H1 (cell line): ENCODE measurements around the gene INSYN2A. TPM values are rescaled to one million over a fixed set of nuclear protein-coding genes. Genes with fewer than 3 reads are reported as not detected.

Source experiments
- CTCF ChIA-PET: fragments of 300-600 bp; sonication (Branson Sonifier 250); formaldehyde crosslinking; loops from one replicate; lab custom pipeline; 2021; ENCODE audit not compliant: partially characterized antibody; lab: Charles Lee
- POLR2A ChIA-PET: fragments of 300-600 bp; sonication (Branson Sonifier 250); formaldehyde crosslinking; loops from one replicate; lab custom pipeline; 2021; ENCODE audit warnings: inconsistent platforms; ENCODE audit not compliant: partially characterized antibody; lab: Charles Lee
- DNase-seq, 2 experiments: peaks; one replicate each; pipeline versions ENCODE4 v3.0.0 to v3.0.0-alpha.2; 2010 to 2022; ENCODE audit warnings: low spot score in 2 of 2, low read depth in 1 of 2, mixed read lengths in 1 of 2
- FAIRE-seq: peaks from 2 replicates; lab custom pipeline; 2011; peaks lifted over from hg19 to GRCh38; lab: Jason Lieb, UNC
- H2AFZ ChIP-seq: 2 replicates; pipeline ENCODE4 v1.8.1; 2012; ENCODE audit warnings: low read length, inconsistent platforms
- H2AK5ac ChIP-seq: 2 replicates; pipeline ENCODE4 v1.6.1; 2013; ENCODE audit warnings: low read depth, low read length
- H2BK120ac ChIP-seq: replicated peaks from 2 replicates; pipeline ENCODE3; 2013; ENCODE audit warnings: low read depth, low read length, inconsistent platforms
- H2BK12ac ChIP-seq: 2 replicates; pipeline ENCODE4 v1.6.1; 2013; ENCODE audit warnings: low read depth, low read length
- H2BK15ac ChIP-seq: 2 replicates; pipeline ENCODE4 v1.6.1; 2013; ENCODE audit warnings: low read length
- H2BK20ac ChIP-seq: 2 replicates; pipeline ENCODE4 v1.6.1; 2013; ENCODE audit warnings: low read length
- H2BK5ac ChIP-seq: 2 replicates; pipeline ENCODE4 v1.6.1; 2013; ENCODE audit warnings: low read depth, low read length
- H3K14ac ChIP-seq: 2 replicates; pipeline ENCODE4 v1.6.1; 2013; ENCODE audit warnings: inconsistent platforms; ENCODE audit not compliant: insufficient read length
- H3K18ac ChIP-seq: 2 replicates; pipeline ENCODE4 v1.6.1; 2013; ENCODE audit warnings: low read length; ENCODE audit errors: extremely low read depth
- H3K23ac ChIP-seq: 2 replicates; pipeline ENCODE4 v1.6.1; 2013; ENCODE audit warnings: inconsistent platforms; ENCODE audit not compliant: insufficient read length
- H3K23me2 ChIP-seq: 2 replicates; pipeline ENCODE4 v1.6.1; 2013; ENCODE audit warnings: low read depth, low read length
- H3K27ac ChIP-seq: 2 replicates; pipeline ENCODE4 v1.6.1; 2011; ENCODE audit warnings: low read depth, low read length, inconsistent platforms
- H3K27me3 ChIP-seq, 4 experiments: replicated peaks in 1 of 4; 1 replicate in 1 of 4; 2 replicates in 3 of 4; pipeline versions ENCODE4 v1.6.1 to v1.8.1; 2011 to 2013; ENCODE audit warnings: low read length in 3 of 4, mild to moderate bottlenecking in 3 of 4, inconsistent platforms in 2 of 4, mixed read lengths in 2 of 4, moderate library complexity in 1 of 4; ENCODE audit not compliant: control insufficient read depth in 3 of 4, insufficient read depth in 3 of 4; ENCODE audit errors: extremely low read depth in 1 of 4
- H3K36me3 ChIP-seq, 4 experiments: 2 replicates each; pipeline versions ENCODE4 v1.6.1 to v1.8.1; 2011 to 2013; ENCODE audit warnings: mild to moderate bottlenecking in 4 of 4, low read length in 3 of 4, moderate library complexity in 2 of 4, control low read depth in 1 of 4, inconsistent platforms in 1 of 4; ENCODE audit not compliant: insufficient read depth in 4 of 4, control insufficient read depth in 2 of 4
- H3K4ac ChIP-seq: replicated peaks from 2 replicates; pipeline ENCODE3; 2013; ENCODE audit warnings: low read length, low read depth, mixed read lengths, inconsistent platforms; ENCODE audit not compliant: insufficient read length
- H3K4me1 ChIP-seq, 4 experiments: replicated peaks in 1 of 4; 1 replicate in 1 of 4; 2 replicates in 3 of 4; pipeline versions ENCODE4 v1.6.1 to v1.8.1; 2011 to 2013; ENCODE audit warnings: low read length in 3 of 4, inconsistent platforms in 2 of 4, mixed read lengths in 1 of 4; ENCODE audit not compliant: insufficient read depth in 4 of 4, control insufficient read depth in 3 of 4
- H3K4me2 ChIP-seq, 2 experiments: 2 replicates each; pipeline versions ENCODE4 v1.6.1 to v1.8.1; 2011 to 2013; ENCODE audit warnings: low read depth in 2 of 2, low read length in 2 of 2, control low read depth in 1 of 2, inconsistent platforms in 1 of 2, mild to moderate bottlenecking in 1 of 2; ENCODE audit not compliant: insufficient read depth in 1 of 2
- H3K4me3 ChIP-seq, 4 experiments: fragments of 200-600, 300-600 bp in 1 of 4; sonication (generic), shearing (Covaris generic), sonication (Bioruptor Twin) in 1 of 4; 2 replicates each; pipeline versions ENCODE4 v1.5.1 to v1.8.1; 2011 to 2016; ENCODE audit warnings: low read length in 4 of 4, low read depth in 3 of 4, control low read depth in 2 of 4, inconsistent platforms in 2 of 4, mild to moderate bottlenecking in 2 of 4, mixed read lengths in 1 of 4, moderate library complexity in 1 of 4; ENCODE audit not compliant: insufficient read depth in 2 of 4; ENCODE audit errors: extremely low read depth in 1 of 4
- H3K56ac ChIP-seq: replicated peaks from 2 replicates; pipeline ENCODE3; 2013; ENCODE audit warnings: low read depth, mild to moderate bottlenecking, mixed read lengths, low read length, inconsistent platforms; ENCODE audit not compliant: insufficient read length
- H3K79me1 ChIP-seq: 2 replicates; pipeline ENCODE4 v1.6.1; 2013; ENCODE audit warnings: low read depth, low read length, control low read depth
- H3K79me2 ChIP-seq, 2 experiments: 2 replicates each; pipeline versions ENCODE4 v1.6.1 to v1.8.1; 2012 to 2013; ENCODE audit warnings: low read length in 2 of 2, mild to moderate bottlenecking in 2 of 2, inconsistent platforms in 1 of 2; ENCODE audit not compliant: insufficient read depth in 2 of 2, control insufficient read depth in 1 of 2
- H3K9ac ChIP-seq, 4 experiments: replicated peaks in 1 of 4; 1 replicate in 1 of 4; 2 replicates in 3 of 4; pipeline versions ENCODE4 v1.6.1 to v1.8.1; 2011 to 2013; ENCODE audit warnings: low read depth in 3 of 4, low read length in 3 of 4, control low read depth in 2 of 4, mild to moderate bottlenecking in 2 of 4, moderate library complexity in 2 of 4, inconsistent platforms in 1 of 4; ENCODE audit errors: extremely low read depth in 1 of 4
- H3K9me3 ChIP-seq, 2 experiments: 2 replicates each; pipeline versions ENCODE4 v1.6.1 to v1.8.1; 2012 to 2013; ENCODE audit warnings: mild to moderate bottlenecking in 2 of 2, moderate library complexity in 2 of 2, control low read depth in 1 of 2, inconsistent platforms in 1 of 2, low read depth in 1 of 2, low read length in 1 of 2, mixed read lengths in 1 of 2; ENCODE audit not compliant: insufficient read depth in 2 of 2
- H4K20me1 ChIP-seq, 2 experiments: replicated peaks in 1 of 2; 2 replicates each; pipeline versions ENCODE3 to v1.8.1; 2011 to 2013; ENCODE audit warnings: inconsistent platforms in 2 of 2, low read length in 2 of 2, mild to moderate bottlenecking in 1 of 2; ENCODE audit not compliant: insufficient read depth in 2 of 2, control insufficient read depth in 1 of 2
- H4K5ac ChIP-seq: 2 replicates; pipeline ENCODE4 v1.6.1; 2013; ENCODE audit warnings: low read length, low read depth, mixed read lengths, inconsistent platforms; ENCODE audit not compliant: insufficient read length
- H4K8ac ChIP-seq: 2 replicates; pipeline ENCODE4 v1.8.0; 2013; ENCODE audit warnings: mild to moderate bottlenecking, moderate library complexity, low read length, inconsistent platforms; ENCODE audit not compliant: insufficient read depth; ENCODE audit errors: extremely low read depth
- H4K91ac ChIP-seq: replicated peaks from 2 replicates; pipeline ENCODE3; 2013; ENCODE audit warnings: low read length, mixed read lengths, inconsistent platforms; ENCODE audit not compliant: insufficient read length
- GABPA ChIP-seq: IDR thresholded peaks from 2 replicates; pipeline ENCODE4 v1.6.1; 2011; ENCODE audit warnings: mild to moderate bottlenecking, low read length, moderate library complexity, borderline replicate concordance; ENCODE audit not compliant: insufficient read depth
- PHF8 ChIP-seq: fragments of 200-600 bp; sonication (generic); conservative IDR thresholded peaks from 2 replicates; pipeline ENCODE4 v1.7.1; 2012; ENCODE audit warnings: low read depth, mild to moderate bottlenecking, inconsistent platforms, low read length, moderate library complexity
- SP2 ChIP-seq: IDR thresholded peaks from 2 replicates; pipeline ENCODE4 v1.6.1; 2012; ENCODE audit warnings: mild to moderate bottlenecking, low read length, inconsistent platforms
- WGBS, 2 experiments: shearing (Covaris generic) in 1 of 2; methylation state at CpG; one replicate each; pipeline versions ENCODE4 v1.1.6 to v1.1.7; 2013 to 2015; ENCODE audit warnings: low lambda C conversion rate in 2 of 2, mixed read lengths in 2 of 2, inconsistent platforms in 1 of 2, low coverage in 1 of 2, missing lambda C conversion rate in 1 of 2; ENCODE audit not compliant: insufficient replicate concordance in 2 of 2, insufficient coverage in 1 of 2, insufficient read length in 1 of 2; ENCODE audit errors: extremely low coverage in 1 of 2, missing lambda C conversion rate in 1 of 2; 5-methylcytosine and 5-hydroxymethylcytosine counted together
- polyA plus RNA-seq, 7 experiments: library from polyadenylated mRNA; depleted of rRNA in 3 of 7; stranded (reverse) in 5 of 7; unstranded in 2 of 7; fragments of >200 nt in 5 of 7; fragments of 200-250 nt in 2 of 7; gene quantifications; 1 replicate in 5 of 7; 2 replicates in 1 of 7; 4 replicates in 1 of 7; pipeline versions ENCODE4 v1.2.1 to v1.2.3, GENCODE V29; 2011 to 2013; ENCODE audit warnings: missing spikeins in 2 of 7, mixed read lengths in 2 of 7
- total RNA-seq: library from RNA; stranded (reverse); fragmentation: NEBNext Ultra II Directional; extraction: Animal tissue kit (Norgen Biotek cat#: 25700); gene quantifications from 2 replicates; pipeline ENCODE4 v1.2.1, GENCODE V29; 2021
- TF ChIP-seq, protein P1 (sequence below): IDR thresholded peaks from 2 replicates; pipeline ENCODE4 v1.6.1; 2012; ENCODE audit warnings: inconsistent platforms

Gene INSYN2A
- total and polyA plus RNA-seq, 2 of the 8 experiments (the other 6 are each of a cell fraction or from before 2014, with no cell fraction given) = 0.11 to 0.19 TPM

DNA sequence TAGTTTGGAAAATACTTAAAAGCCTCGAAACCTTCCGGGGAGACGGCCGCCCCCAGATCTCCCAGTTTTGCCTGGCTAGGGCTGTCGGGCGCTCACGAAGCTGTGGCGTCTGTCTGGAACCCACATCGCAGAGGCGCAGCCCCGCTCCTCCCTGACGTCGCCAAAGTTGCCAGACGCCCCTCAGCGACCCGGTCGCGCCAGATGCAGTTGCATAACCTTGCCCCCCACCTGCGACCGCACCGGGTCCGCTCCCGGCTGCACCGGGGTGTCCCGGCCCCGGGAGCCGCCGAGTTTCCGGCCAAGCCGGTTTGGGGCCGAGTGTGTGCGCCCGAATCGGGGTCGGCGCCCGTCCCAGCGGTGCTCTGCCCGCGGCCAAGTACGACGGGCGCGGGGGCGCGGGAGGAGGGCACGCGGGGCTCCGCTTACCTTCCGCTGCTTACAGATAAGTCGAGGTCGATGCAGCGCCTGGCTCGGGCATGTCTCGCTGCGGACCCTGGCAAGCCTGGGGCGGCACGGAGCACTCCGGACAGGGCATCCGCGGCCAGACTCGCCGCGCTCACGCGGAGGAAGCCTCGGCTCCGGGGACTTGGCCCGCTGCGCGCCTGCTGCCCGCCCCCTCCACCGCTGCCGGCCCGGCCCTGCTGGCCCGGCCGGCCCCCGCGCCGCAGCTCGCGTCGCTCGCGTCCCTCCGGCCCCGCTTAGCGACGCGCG is 665 bp downstream of the INSYN2A start:
- FAIRE-seq = no peak
- no peak overlapping the region for H3K27ac ChIP-seq
- TF ChIP-seq SP2 (no peak), PHF8 (no peak), GABPA (no peak)
- TF ChIP-seq, protein P1, sequence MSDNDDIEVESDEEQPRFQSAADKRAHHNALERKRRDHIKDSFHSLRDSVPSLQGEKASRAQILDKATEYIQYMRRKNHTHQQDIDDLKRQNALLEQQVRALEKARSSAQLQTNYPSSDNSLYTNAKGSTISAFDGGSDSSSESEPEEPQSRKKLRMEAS = peak; percentile 75

More for the DNA sequence above, 665 bp downstream of the INSYN2A start:
- no peaks in the 10 kb centered on the region for H3K36me3 ChIP-seq
- H3K79me2 ChIP-seq = no peaks in the 10 kb centered on the region
- H2BK5ac ChIP-seq = no peak overlapping the region
- ChIA-PET CTCF (interaction anchor here (1.0 to 1.3 kb wide), 2 partner anchors 20 to 49 kb away, joined by 3 to 4 read pairs; no protein-coding TSS in a partner anchor), POLR2A (interaction anchor here (0.8 to 2.1 kb wide), 2 partner anchors 10 to 17 kb away, joined by 4 to 6 read pairs; no protein-coding TSS in a partner anchor)
- H3K4me2 ChIP-seq = peak overlapping the region; percentile 93 to 97
- peaks cover 11 to 13% of the 10 kb centered on the region in 2 experiments for H4K20me1 ChIP-seq
- H3K56ac ChIP-seq = no peak overlapping the region
- H3K4ac ChIP-seq = no peak overlapping the region
- no peaks in the 10 kb centered on the region for H3K9me3 ChIP-seq
- H2BK12ac ChIP-seq = no peak overlapping the region
- no peak overlapping the region for H2BK20ac ChIP-seq
- no peak overlapping the region for H2AK5ac ChIP-seq
- H3K79me1 ChIP-seq = no peaks in the 10 kb centered on the region
- H3K14ac ChIP-seq = no peak overlapping the region
- H3K9ac ChIP-seq = peak overlapping the region in 2 of 4 experiments; percentile 17 to 67; a peak in 2 of 7 replicates
- peaks cover 0 to 34% (median 17%) of the 10 kb centered on the region in 4 experiments; a peak in 6 of 7 replicates for H3K27me3 ChIP-seq
- peak overlapping the region; percentile 43 to 66 (median 46) for H3K4me3 ChIP-seq
- no peak overlapping the region for H2AFZ ChIP-seq
- H3K18ac ChIP-seq = no peak overlapping the region; the same call in 1 of the 2 replicates
- DNase-seq = peak in 1 of 2 experiments; percentile 82
- no peak overlapping the region for H2BK15ac ChIP-seq
- no peak overlapping the region for H4K8ac ChIP-seq
- H4K5ac ChIP-seq = no peak overlapping the region
- no peak overlapping the region for H3K23ac ChIP-seq
- WGBS, 2 experiments = 2% methylated on average over 48 of the region's 91 CpGs; no CpG with 5 or more reads in 1 of the 2 experiments
- H4K91ac ChIP-seq = no peak overlapping the region
- H3K4me1 ChIP-seq = peaks cover 3 to 9% (median 7%) of the 10 kb centered on the region in 4 experiments; a peak in 5 of 7 replicates
- peaks cover 13% of the 10 kb centered on the region; the same call in 1 of the 2 replicates for H3K23me2 ChIP-seq
- no peak overlapping the region for H2BK120ac ChIP-seq
